Measurements from ENCODE around the gene MARS1.

MARS1 gene

DNA sequence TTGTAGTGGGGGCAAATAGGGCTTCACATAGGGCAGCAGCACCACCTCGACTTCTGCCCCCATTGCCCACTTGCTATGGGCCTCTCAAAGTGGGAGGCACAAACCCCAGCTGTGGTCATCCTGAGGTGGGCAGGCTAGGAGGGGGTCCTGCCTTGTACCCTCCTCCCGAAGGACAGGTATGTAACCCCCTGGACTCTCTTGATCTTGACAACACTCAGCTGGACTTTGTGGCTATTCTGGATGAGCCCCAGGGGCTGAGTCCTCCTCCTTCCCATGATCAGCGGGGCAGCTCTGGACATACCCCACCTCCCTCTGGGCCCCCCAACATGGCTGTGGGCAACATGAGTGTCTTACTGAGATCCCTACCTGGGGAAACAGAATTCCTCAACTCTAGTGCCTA is 16.2 kb upstream of the MARS1 start:
- DNase-seq (ENCODE audit: low read depth, low spot score) = no peak

DNA sequence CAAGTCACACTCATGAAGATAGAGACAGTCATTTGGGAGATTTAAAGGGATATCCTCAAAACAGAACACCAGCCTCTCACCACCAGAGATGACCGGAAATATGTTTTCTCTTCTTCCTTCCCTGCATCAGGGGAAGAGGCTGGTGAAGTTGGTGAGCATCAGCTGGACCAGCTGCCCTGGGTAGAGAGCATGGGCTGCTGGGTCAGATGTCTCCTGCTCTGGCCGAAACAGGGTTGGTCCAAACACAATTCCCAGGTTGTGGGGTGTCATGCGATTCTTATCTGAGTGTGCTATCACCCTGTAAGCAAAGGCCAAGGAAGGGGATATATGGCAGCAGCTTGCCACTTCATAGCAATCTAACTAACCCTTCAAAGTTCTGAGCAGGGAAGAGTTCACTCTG is 15.5 kb upstream of the MARS1 start:
- no peak for DNase-seq (ENCODE audit: low read depth, low spot score)

DNA sequence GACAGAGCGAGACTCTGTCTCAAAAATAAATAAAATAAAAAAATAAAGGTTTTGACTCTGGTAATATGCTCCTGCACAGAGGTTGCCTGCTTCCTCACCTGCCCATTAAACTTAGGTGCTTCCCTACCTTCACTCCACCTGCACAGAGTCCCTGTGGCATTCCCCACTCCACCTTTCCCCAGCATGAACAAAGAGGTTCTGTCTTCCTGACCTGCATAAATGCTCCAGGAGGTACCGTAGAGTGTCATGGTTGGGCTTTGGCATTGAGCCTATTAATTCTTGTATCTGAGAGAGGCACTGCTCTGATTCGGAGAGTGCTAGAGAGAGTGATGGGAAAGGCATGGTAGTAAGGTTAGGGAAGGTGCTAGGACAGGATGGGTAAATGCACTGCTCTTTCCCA is 14.5 kb upstream of the MARS1 start:
- no peak for DNase-seq (ENCODE audit: low read depth, low spot score)

DNA sequence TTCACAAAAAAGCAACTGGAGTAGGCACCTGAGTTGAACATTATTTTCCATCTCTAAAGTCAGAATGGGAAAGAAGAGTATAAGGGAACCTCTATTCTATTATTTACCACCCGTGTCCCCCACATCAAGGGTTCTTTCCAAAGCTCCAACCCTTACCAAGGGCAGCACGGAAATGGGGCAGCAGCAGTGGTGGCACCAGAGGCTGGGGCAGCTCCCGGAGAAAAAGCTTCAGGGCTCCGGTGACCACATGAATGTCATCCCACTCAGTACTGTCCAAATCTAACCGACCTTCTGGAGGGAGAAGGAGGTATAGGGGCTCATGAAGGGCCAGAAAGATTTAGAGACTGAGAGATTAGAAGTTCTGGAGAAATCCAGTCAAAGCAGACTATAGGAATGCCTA is 14.0 kb upstream of the MARS1 start:
- DNase-seq (ENCODE audit: low read depth, low spot score) = no peak

DNA sequence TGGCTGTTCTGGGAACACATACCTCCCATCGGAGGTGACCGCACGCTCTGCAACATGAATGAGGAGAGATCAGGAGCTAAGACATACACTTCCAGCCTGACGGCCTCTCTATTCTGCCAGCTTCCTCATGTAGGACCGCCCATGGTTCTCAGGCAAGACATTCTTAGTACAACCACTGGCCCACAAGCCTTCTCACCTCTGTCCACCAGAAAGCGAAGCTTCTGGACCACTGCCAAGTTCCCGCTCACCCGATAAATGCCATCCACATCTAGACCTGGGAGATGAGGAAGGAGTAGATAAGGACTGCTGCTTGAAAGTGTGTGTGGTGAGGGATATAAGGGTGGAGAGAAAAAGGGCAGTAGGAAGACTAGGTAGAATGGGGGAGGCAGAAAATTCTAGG is 13.4 kb upstream of the MARS1 start:
- no peak for DNase-seq (ENCODE audit: low read depth, low spot score)

DNA sequence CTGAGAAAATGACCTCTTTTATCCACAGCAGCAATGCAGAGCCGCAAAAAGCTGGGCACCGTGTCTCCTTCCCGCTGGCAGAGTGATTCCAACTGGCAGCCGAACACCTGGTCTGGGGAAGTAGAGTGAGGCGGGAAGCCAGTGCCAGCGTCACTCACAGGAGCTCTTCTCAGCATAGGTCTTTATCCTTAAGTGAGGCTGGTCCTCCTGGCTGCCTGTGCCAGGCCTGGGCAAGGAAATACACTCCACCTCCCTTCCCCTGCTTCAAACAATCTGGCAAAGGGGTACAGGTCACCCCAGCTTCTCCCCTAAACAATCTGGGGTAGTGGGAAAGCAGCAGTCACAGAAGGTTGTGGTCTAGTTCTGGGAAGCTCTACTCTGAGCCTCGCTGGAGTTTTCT is 13.0 kb upstream of the MARS1 start:
- DNase-seq (ENCODE audit: low read depth, low spot score) = no peak

DNA sequence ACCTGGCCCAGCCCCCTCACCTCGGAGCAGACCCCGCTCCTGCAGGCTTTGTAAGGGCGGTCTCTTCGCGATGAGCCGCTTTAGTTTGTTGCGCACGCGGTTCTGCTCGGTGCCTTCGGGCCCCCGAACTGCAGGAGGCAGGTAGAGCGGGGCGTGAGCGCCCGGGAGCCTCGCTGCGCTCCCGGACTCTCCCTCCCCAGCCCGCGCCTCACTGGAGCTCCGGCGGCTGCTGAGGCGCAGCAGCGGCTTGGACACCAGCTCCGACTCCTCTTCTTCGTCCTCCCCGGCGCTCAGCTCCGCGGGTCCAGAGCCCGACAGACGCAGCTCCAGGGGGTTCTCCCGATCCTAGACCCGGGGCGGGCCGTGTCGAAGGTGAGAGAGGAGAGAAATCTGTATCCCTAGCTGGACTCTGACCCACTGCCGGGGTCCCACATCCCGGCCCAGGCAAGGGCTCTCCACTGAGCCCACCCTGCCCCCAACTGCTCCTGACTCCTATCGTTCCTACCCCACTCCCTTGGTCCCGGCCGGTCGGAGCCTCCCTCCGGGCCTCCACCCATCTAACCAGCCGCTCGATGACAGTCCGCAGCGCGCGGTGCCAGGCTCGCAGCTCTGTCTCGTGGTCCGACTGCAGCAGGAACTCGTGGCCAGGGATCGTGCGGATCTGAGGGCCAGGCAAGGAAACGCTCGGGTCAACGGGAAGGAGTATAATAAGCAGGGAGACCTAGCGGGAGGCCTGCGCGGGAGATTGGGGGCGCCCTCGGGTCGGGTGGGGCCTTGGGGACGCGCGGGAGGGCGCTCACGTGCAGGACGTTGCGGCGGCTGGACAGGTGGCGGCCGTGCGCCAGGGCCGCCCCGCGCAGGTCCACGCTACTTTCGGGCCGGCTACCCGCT is 12.4 kb upstream of the MARS1 start:
- peak; percentile 54 for DNase-seq (ENCODE audit: low read depth, low spot score)

DNA sequence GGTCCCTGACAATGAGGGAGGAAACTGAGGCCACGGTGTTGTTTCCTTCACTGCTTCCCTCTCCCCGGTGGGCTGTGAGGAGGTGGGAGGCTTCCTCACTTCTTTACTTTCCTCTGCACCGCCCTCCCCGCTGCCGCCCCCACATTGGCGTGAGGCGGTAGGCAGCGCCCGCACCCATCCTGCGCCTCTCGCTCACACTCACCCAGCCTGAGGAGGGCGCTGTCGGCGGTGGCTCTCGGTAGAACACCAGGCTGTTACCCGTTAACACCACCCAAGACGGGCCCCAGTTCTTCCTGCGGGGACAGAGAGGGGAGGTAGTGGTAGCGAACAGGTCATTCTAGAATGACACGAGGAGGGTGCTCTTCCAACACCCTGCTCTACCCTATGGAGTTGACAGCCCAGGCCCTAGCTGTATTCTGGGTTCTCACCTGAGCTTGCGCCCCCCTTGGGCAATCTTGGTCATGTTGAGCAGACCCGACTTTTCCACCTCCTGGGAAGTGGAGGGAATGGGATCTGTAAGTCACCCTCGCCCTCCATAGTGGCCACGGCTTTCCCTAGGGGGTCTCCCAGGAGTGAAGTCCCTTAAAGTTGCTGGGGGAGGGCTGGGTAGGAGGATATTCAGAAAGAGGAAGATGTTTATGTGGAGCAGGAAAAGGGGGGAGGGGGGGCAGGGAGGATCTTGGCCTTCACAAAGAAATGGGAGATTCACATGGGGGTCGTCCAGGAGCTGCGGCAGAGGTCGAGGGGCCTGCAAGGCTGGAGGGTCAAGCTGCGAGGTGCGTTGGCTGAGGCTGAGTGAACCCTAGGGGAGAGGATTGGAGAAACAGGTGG is 11.5 kb upstream of the MARS1 start:
- no peak for DNase-seq (ENCODE audit: low read depth, low spot score)

DNA sequence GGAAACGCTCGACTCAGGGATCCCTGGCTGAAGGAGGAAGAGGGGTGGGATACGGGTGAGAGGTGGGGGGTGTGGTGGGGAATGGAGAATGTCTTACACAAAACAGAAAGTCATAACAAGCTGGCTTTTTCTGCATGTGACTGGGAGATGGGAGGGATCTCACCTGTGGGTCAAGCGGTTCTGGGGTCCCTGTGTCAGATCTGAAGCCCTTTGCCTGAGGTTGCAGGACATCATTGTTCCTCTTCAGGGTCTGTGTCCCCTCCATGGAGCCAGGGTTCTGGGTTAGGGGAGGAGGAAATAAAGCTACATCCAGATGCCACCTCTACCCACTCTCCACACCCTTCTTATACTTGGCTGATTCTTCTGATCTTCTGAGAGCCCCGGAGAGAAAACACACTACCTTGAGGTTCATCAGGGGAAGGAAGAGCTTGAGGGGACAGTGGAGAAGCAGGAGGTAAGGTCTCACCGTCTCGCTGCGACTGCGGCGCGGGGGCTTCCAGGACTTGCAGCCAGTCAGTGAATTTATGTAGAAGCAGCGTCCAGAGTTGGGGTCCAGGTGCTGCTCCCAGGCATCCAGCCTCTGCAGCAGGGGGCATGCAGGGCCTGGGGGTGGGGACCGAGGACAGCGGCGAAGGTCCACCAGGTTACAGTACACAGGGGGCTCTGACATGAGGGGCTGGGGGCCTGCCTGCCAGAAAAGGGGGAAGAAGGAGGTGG is 10.7 kb upstream of the MARS1 start:
- no peak for DNase-seq (ENCODE audit: low read depth, low spot score)

DNA sequence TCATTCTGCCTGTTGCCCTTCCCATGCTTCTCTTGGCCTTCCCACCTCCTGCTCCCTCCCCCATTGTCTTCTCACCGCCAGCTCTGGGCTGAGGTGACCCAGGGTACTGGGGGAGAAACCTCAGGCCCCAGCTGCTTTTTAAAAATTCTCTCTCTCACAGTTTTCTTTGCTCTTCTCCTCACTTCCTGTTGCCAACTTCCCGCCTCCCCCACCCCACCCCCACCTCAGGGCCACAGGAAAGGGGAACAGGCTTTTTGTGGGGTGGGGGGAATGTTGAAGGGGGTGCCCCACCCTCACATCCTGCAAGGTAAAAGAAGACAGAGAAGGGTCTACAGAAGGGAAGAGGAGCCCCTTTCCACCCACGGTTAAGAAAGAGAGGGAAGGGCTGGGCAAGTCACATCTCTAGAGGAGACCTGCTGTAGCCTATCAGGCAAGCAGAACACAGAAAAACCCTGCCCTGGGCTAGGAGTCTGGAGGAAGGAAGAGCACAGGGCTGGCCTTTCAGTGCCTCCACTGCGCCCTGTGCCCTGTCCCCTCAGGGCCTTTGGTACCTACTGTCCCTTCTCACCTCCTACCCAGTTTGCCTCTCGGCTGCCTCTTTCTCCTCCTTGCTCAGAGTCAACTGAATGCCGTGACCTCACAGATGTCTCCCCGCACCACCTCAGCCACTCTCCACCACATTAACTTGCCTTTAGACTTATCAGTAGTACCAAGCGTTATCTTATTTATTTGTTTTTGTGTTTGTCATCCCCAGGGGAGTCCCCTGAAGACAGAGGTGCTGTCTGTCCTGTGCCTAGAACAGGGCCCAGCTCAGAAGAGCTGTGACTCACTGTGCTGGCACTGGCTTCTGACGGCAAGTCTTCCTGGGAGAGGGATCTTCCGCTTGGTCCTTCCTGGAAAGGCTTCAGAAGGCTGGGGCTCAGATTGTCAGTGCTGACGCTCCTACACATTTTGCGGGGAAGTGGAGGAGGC is 9.9 kb upstream of the MARS1 start:
- DNase-seq (ENCODE audit: low read depth, low spot score) = peak; percentile 23

DNA sequence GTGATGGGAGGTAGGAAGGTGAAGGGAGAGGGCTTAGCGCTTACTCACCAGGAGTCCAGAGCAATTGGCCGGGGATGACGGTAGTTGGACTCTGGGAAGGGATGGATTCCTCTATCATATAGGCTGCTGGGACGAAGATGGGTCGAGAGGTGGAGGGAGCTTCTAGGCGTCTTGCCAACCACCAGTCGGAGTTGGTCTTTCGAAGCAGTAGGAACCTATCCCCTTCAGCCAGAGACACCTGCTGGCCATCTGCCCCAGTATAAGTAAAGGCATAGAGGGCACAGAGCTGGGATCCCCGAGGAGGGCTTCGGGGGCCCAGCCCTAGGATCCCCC is 8.9 kb upstream of the MARS1 start:
- DNase-seq (ENCODE audit: low read depth, low spot score) = no peak

DNA sequence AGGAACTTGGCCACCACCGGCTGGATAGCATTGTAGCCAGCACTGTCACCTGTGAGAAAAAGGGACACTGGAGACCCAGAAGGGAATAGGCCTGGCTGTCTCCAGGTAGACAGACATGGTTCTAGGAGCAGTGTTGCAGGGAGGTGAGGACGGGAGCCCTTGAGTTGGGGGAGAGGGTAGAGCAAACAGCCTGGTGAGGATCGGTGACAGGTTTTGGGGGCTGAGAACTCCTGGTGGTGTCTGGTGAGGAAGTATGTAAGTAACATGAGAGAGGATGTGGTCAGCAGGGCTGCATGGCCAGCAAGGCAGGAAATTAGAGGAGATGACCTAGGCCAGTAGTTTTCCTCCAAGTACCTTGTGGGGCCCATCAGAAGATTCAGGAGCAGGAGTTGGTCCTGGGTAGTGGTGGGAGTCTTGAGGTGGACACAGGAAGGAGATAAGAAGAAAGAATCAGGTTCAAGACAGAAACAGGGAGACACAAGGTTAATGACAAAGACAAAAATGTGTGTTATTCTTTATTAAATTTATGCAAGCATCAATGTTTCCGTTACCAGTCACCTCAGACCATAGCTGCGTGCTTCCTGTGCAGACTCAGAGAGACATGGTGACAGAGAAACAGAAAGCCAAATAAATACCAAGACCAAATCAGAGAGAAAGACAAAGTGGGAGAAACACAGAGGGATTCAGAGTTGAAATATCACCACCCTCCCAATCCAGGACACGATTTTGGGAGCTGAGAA is 8.3 kb upstream of the MARS1 start, which contains the start of gene ARHGAP9:
TSS of gene ARHGAP9 (minus strand) at position 491 of the 740 bp plus-strand sequence. CDS start at position 31, 460 bp downstream.
- no peak for DNase-seq (ENCODE audit: low read depth, low spot score)

DNA sequence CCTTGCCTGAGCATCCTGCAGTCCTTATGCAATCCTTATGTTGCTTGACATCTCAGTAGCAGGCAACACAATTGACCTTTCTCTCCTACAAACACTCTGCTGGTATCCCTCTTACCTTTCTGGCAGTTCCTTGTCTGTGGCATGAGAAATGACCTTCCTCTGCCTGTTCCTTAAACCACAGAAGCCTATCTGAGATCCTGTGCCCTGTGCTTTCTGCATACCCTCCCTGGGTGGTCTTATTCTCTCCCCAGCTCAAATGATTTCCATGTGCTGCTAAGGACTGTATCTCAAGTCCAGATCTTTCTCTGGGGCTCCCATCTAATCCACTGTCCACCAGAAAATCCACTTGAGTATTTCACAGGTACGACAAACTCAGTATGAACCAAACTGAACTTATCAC is 6.2 kb upstream of the MARS1 start:
- DNase-seq (ENCODE audit: low read depth, low spot score) = no peak

DNA sequence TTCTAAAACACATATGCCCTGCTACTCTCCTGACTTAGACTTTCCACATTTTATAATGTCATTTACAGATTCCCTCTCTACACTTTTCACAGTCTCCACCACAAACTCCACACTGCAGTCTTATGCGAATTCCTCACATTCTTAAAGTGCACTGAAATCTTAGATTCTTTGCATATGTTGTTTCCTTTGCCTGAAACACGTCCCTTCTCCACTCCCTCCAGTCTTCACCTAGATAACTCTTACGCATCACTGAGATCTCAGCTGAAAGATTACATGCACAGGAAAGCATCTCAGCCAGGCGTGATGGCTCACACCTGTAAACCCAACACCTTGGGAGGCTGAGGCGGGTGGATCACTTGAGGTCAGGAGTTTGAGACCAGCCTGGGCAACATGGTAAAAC is 4.4 kb upstream of the MARS1 start:
- peak; percentile 21 for DNase-seq (ENCODE audit: low read depth, low spot score)

DNA sequence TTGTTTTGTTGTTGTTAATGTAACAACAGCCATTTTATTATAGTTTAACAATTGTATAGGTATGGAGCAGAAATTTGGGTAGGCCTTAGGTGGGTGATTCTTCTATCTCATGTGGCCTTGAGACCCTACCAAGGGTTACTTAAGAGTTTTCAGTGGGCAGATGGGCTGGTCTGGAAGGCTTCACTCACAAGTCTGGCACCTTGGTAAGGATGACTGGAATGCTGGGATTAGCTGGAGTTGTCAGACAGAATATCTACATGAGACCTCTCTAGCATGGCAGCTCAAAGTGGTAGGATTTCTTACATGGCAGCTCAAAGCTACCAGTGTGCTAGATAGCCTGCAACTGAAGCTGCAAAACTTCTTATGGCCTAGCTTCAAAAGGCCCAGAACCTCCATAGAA is 2.2 kb upstream of the MARS1 start:
- DNase-seq (ENCODE audit: low read depth, low spot score) = no peak

DNA sequence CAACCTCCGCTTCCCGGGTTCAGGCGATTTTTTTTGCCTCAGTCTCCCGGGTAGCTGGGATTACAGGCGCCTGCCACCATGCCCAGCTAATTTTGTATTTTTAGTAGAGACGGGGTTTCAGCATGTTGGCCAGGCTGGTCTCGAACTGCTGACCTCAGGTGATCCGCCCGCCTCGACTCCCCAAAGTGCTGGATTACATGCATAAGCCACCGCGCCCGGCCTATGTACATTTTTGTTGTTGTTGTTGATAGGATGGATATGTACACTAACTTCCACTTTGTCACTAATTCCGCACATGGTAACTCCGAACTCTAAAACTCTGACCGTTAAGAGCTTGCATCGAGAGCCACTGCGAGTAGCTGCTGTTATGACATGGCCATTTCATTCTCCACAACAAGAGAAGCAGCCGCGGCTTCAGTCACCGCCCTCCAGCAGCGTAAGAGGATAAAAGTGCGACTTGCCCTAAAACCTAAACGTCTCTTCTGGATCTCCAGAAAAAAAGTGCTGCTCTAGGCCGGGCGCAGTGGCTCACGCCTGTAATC is 742 bp upstream of the MARS1 start:
- DNase-seq (ENCODE audit: low read depth, low spot score) = no peak

DNA sequence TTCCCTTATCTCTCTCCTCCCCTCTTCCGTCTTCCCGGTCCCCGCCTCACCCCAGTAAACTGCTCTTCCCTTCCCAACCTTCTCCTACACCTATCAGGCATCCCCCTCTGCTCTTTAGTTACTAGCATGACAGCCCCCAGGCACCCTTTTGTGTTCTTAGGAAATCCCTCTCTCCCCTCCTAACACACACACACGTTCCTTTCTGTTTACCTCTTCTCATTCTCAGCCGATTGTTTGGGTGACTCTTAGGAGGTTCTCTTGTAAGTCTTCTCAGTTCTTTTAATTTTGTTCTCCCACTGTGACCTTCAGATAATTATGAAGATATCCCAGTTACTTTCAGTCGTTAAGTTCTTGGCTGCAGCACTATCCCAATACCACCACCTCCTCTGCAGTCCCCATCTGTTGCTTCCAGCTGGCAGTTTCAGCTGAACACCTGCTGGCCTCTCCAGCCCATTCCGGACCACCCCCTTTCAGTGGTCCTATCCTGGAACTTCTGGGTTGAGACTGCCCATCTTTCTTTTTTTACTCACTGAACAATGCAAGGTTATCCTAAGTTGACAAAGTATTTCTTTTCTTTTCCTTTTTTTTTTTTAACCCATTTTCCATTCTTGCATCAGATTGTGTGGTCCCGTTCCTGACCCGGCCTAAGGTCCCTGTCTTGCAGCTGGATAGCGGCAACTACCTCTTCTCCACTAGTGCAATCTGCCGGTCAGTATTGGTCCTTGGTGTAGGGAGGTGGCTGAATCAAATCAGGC is 711 bp downstream of the MARS1 start:
- DNase-seq (ENCODE audit: low read depth, low spot score) = no peak

DNA sequence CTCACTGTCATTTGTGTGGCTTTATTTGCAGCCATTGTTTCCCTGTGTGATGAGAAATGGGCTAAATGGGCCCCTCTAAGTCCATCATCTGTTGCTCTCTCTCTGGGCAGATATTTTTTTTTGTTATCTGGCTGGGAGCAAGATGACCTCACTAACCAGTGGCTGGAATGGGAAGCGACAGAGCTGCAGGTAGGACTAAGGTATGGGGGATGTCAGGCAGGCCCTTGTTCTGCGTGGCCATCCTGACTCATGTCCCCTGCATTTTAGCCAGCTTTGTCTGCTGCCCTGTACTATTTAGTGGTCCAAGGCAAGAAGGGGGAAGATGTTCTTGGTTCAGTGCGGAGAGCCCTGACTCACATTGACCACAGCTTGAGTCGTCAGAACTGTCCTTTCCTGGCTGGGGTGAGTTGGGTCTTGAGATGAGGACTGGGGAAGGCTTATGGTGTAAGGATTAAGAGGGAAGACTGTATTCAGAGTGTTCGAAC is 1.3 kb downstream of the MARS1 start:
- DNase-seq (ENCODE audit: low read depth, low spot score) = no peak

DNA sequence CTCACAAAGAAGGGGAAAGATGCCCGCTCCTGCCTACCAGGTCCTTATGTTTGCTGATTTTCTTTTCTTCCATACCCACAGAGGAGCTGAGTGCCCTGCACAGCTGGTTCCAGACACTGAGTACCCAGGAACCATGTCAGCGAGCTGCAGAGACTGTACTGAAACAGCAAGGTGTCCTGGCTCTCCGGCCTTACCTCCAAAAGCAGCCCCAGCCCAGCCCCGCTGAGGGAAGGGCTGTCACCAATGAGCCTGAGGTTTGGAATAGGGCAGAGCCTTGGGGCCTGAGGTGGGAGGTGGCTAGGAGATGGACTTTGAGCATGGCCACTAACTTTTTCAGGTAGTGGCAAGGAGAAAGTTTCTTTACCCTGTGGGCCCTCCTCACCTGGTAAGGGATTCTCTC is 2.3 kb downstream of the MARS1 start:
- no peak for DNase-seq (ENCODE audit: low read depth, low spot score)
